K562 (cell line): Measurements from ENCODE around the gene NBEAL2. TPM values are rescaled to one million over a fixed set of nuclear protein-coding genes. Genes with fewer than 3 reads are reported as not detected.
A peak's percentile ranks its signal among the peaks of the same experiment; 100 is the strongest.

ENCODE experiments used
- C11orf30 ChIP-seq: fragments of 450-650 bp; IDR thresholded peaks from 2 replicates; pipeline ENCODE4 v1.6.1; 2016; ENCODE audit warnings: low read depth, mild to moderate bottlenecking
- E2F3 ChIP-seq: fragments of 250-450 bp; sonication (Bioruptor Pico); IDR thresholded peaks from 2 replicates; pipeline ENCODE4 v1.4.0; 2020; ENCODE audit warnings: mild to moderate bottlenecking
- FOXJ3 ChIP-seq: sonication (generic); formaldehyde crosslinking; IDR thresholded peaks from 2 replicates; pipeline ENCODE4 v1.4.0; 2020; ENCODE audit warnings: mild to moderate bottlenecking, missing genetic modification reagents
- GABPB1 ChIP-seq: sonication (generic); formaldehyde crosslinking; IDR thresholded peaks from 2 replicates; pipeline ENCODE4 v1.8.0; 2022; ENCODE audit warnings: mild to moderate bottlenecking, missing genetic modification reagents
- HLTF ChIP-seq: fragments of 450-650 bp; IDR thresholded peaks from 2 replicates; pipeline ENCODE4 v1.6.1; 2016
- HNRNPH1 ChIP-seq: fragments of 200-400 bp; formaldehyde crosslinking; optimal IDR thresholded peaks from 2 replicates; pipeline ENCODE3; 2017; ENCODE audit warnings: low read depth, mild to moderate bottlenecking, low read length, moderate library complexity
- KDM1A ChIP-seq, 2 experiments: fragments of 450-650 bp; IDR thresholded peaks; 2 replicates each; pipeline ENCODE4 v1.6.1; 2016; ENCODE audit warnings: mild to moderate bottlenecking in 2 of 2
- KDM5B ChIP-seq: fragments of 200-600 bp; sonication (generic); IDR thresholded peaks from 2 replicates; pipeline ENCODE4 v1.6.1; 2012; ENCODE audit warnings: low read depth, mild to moderate bottlenecking, moderate library complexity, low read length, control low read depth, inconsistent platforms; ENCODE audit not compliant: insufficient replicate concordance
- MIER1 ChIP-seq: fragments of 450-650 bp; IDR thresholded peaks from 2 replicates; pipeline ENCODE4 v1.6.1; 2016; ENCODE audit warnings: antibody characterized with exemption, mild to moderate bottlenecking, low read depth
- MYBL2 ChIP-seq, 2 experiments: fragments of 450-650 bp in 1 of 2; sonication (generic) in 1 of 2; formaldehyde crosslinking in 1 of 2; IDR thresholded peaks; 2 replicates each; pipeline versions ENCODE4 v1.6.1 to v1.8.1; 2017 to 2022; ENCODE audit warnings: borderline replicate concordance in 1 of 2, inconsistent platforms in 1 of 2, low read depth in 1 of 2, mild to moderate bottlenecking in 1 of 2, missing genetic modification reagents in 1 of 2, moderate library complexity in 1 of 2
- NR0B1 ChIP-seq: fragments of 450-650 bp; IDR thresholded peaks from one replicate; pipeline ENCODE4 v1.6.1; 2018; ENCODE audit warnings: mild to moderate bottlenecking, moderate library complexity; ENCODE audit not compliant: partially characterized antibody
- SAP30 ChIP-seq: fragments of 200-600 bp; sonication (generic); IDR thresholded peaks from 2 replicates; pipeline ENCODE4 v1.6.1; 2012; ENCODE audit warnings: borderline replicate concordance, low read depth, mild to moderate bottlenecking, moderate library complexity, low read length, control low read depth, inconsistent platforms; ENCODE audit not compliant: insufficient read depth, poor library complexity, severe bottlenecking
- SLC30A9 ChIP-seq: fragments of 250-450 bp; sonication (Bioruptor Pico); IDR thresholded peaks from 2 replicates; pipeline ENCODE4 v1.8.0; 2022; ENCODE audit warnings: mild to moderate bottlenecking, moderate library complexity
- SMARCB1 ChIP-seq: IDR thresholded peaks from 2 replicates; pipeline ENCODE4 v1.6.1; 2011; ENCODE audit warnings: improper control_type of control experiment, low read depth; ENCODE audit not compliant: insufficient read length
- STAT5A ChIP-seq: IDR thresholded peaks from 2 replicates; pipeline ENCODE4 v1.6.1; 2012; ENCODE audit warnings: low read length, inconsistent platforms, borderline replicate concordance
- TBP ChIP-seq: optimal IDR thresholded peaks from 2 replicates; pipeline ENCODE3; 2011; ENCODE audit warnings: low read depth, low read length, improper control_type of control experiment
- TEAD1 ChIP-seq, 2 experiments: fragments of 450-650 bp in 1 of 2; sonication (generic) in 1 of 2; formaldehyde crosslinking; IDR thresholded peaks; 2 replicates each; pipeline versions ENCODE4 v1.4.0 to v1.8.0; 2020 to 2022; ENCODE audit warnings: mild to moderate bottlenecking in 2 of 2, missing genetic modification reagents in 1 of 2
- TSC22D4 ChIP-seq: fragments of 450-650 bp; IDR thresholded peaks from 2 replicates; pipeline ENCODE4 v1.6.1; 2016; ENCODE audit warnings: missing genetic modification characterization, missing biosample characterization, control low read depth
- USF2 ChIP-seq: sonication (generic); formaldehyde crosslinking; IDR thresholded peaks from 2 replicates; pipeline ENCODE4 v1.5.0; 2020; ENCODE audit warnings: missing genetic modification reagents
- XRCC4 ChIP-seq: IDR thresholded peaks from one replicate; pipeline ENCODE4 v1.6.1; 2011; ENCODE audit not compliant: insufficient read depth, insufficient read length; ENCODE audit errors: extremely low read depth
- ZNF184 ChIP-seq: sonication (generic); formaldehyde crosslinking; IDR thresholded peaks from 2 replicates; pipeline ENCODE4 v1.5.0; 2020; ENCODE audit warnings: missing genetic modification reagents
- ZNF764 ChIP-seq: fragments of 250-450 bp; sonication (Bioruptor Pico); IDR thresholded peaks from 2 replicates; pipeline ENCODE4 v1.4.0; 2020; ENCODE audit warnings: low read depth, mild to moderate bottlenecking, moderate library complexity
- polyA plus RNA-seq, 8 experiments: library from polyadenylated mRNA; depleted of rRNA in 4 of 8; stranded (reverse) in 5 of 8; unstranded in 3 of 8; fragments of >200 nt; fragmentation: Nextera tagmentation in 2 of 8; fragmentation: Illumina TruSeq in 1 of 8; extraction: Ambion mirVana in 2 of 8; extraction: Trizol in 1 of 8; gene quantifications; 2 replicates each; pipeline versions ENCODE4 v1.2.1 to v1.2.3, GENCODE V29; 2011 to 2014; ENCODE audit warnings: inconsistent platforms in 1 of 8, missing spikeins in 1 of 8
- total RNA-seq, 7 experiments: library from RNA; depleted of rRNA in 6 of 7; stranded (reverse); fragments of >200 nt in 6 of 7; fragmentation: Illumina TruSeq in 2 of 7; extraction: Trizol in 2 of 7; gene quantifications; 2 replicates each; pipeline versions ENCODE4 v1.2.1 to v1.2.3, GENCODE V29; 2011 to 2021; ENCODE audit warnings: low replicate concordance in 1 of 7
- TF ChIP-seq, protein P1 (sequence below): sonication (generic); formaldehyde crosslinking; IDR thresholded peaks from 2 replicates; pipeline ENCODE4 v1.4.0; 2020; ENCODE audit warnings: mild to moderate bottlenecking, missing genetic modification reagents
- TF ChIP-seq, protein P2 (sequence below): sonication (generic); formaldehyde crosslinking; IDR thresholded peaks from 2 replicates; pipeline ENCODE4 v1.8.0; 2022; ENCODE audit warnings: mild to moderate bottlenecking, missing genetic modification reagents

The NBEAL2 gene
- total and polyA plus RNA-seq, 9 of the 15 experiments (the other 6 are each of a cell fraction or from before 2014, with no cell fraction given): 0.06 to 114 (median 29.6) TPM

GRCh38 chr3:46986782-46987310, 7.4 kb downstream of the NBEAL2 start (continued):
- TF ChIP-seq HNRNPH1: no peak
- TF ChIP-seq SAP30: no peak
- TF ChIP-seq ZNF764 (CRISPR knock-in tag): no peak
- peak in 1 of 2 experiments; percentile 18; a peak in 1 of 4 replicates for TF ChIP-seq KDM1A (IDR thresholded peaks at IDR 0.05)
- TF ChIP-seq TBP: no peak
- TF ChIP-seq SMARCB1: no peak
- TF ChIP-seq KDM5B: no peak
- TF ChIP-seq XRCC4: no peak
- TF ChIP-seq USF2 (CRISPR knock-in tag): no peak
- no peak for TF ChIP-seq STAT5A
- TF ChIP-seq, protein P1, sequence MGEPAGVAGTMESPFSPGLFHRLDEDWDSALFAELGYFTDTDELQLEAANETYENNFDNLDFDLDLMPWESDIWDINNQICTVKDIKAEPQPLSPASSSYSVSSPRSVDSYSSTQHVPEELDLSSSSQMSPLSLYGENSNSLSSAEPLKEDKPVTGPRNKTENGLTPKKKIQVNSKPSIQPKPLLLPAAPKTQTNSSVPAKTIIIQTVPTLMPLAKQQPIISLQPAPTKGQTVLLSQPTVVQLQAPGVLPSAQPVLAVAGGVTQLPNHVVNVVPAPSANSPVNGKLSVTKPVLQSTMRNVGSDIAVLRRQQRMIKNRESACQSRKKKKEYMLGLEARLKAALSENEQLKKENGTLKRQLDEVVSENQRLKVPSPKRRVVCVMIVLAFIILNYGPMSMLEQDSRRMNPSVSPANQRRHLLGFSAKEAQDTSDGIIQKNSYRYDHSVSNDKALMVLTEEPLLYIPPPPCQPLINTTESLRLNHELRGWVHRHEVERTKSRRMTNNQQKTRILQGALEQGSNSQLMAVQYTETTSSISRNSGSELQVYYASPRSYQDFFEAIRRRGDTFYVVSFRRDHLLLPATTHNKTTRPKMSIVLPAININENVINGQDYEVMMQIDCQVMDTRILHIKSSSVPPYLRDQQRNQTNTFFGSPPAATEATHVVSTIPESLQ (CRISPR knock-in tag): 0 out of 2 replicates have a peak, but pooled peaks have one; percentile 11
- no peak for TF ChIP-seq FOXJ3 (CRISPR knock-in tag)
- TF ChIP-seq TEAD1 (CRISPR knock-in tag; IDR thresholded peaks at IDR 0.05): peak in 1 of 2 experiments; percentile 13; a peak in 1 of 4 replicates
- no peak for TF ChIP-seq MYBL2 (IDR thresholded peaks at IDR 0.05; ENCODE audit: low read depth)
- TF ChIP-seq MYBL2 (CRISPR knock-in tag; IDR thresholded peaks at IDR 0.05; ENCODE audit: borderline replicate concordance): no peak
- TF ChIP-seq, protein P2, sequence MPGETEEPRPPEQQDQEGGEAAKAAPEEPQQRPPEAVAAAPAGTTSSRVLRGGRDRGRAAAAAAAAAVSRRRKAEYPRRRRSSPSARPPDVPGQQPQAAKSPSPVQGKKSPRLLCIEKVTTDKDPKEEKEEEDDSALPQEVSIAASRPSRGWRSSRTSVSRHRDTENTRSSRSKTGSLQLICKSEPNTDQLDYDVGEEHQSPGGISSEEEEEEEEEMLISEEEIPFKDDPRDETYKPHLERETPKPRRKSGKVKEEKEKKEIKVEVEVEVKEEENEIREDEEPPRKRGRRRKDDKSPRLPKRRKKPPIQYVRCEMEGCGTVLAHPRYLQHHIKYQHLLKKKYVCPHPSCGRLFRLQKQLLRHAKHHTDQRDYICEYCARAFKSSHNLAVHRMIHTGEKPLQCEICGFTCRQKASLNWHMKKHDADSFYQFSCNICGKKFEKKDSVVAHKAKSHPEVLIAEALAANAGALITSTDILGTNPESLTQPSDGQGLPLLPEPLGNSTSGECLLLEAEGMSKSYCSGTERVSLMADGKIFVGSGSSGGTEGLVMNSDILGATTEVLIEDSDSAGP (CRISPR knock-in tag): no peak
- no peak for TF ChIP-seq GABPB1
- TF ChIP-seq MIER1: no peak
- TF ChIP-seq SLC30A9: no peak
- no peak for TF ChIP-seq TSC22D4
- TF ChIP-seq NR0B1: no peak
- TF ChIP-seq ZNF184: no peak
- no peak for TF ChIP-seq E2F3 (CRISPR knock-in tag)
- TF ChIP-seq C11orf30: no peak
- no peak for TF ChIP-seq HLTF
